HTR-8/SVneo (cell line): ENCODE results near the gene PTPN14.
A peak's percentile ranks its signal among the peaks of the same experiment; 100 is the strongest.

Experiments
- DNase-seq: peaks from one replicate; pipeline ENCODE4 v3.0.0; 2011; ENCODE audit warnings: low spot score, mixed read lengths; ENCODE audit not compliant: insufficient read length
- FAIRE-seq: peaks from 2 replicates; lab custom pipeline; 2011; peaks lifted over from hg19 to GRCh38; lab: Jason Lieb, UNC

The PTPN14 gene

GRCh38 chr1:214462882-214463281 is 88.5 kb downstream of the PTPN14 start:
- no peak for DNase-seq

DNA sequence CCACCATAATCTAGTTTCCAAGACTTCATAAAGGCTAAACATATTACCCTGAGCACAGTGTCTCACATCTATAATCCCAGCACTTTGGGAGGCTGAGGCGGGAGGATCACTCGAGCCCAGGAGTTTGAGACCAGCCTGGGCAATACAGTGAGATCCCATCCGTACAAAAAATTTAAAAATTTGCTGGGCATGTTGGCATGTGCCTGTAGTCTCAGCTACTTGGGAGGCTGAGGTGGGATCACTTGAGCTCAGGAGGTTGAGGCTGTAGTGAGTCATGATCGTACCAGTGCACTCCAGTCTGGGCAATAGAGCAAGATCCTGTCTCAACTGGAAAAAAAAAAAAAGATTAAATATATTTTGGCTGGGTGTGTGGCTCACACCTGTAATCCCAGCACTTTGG is 90.1 kb downstream of the PTPN14 start:
- no peak for FAIRE-seq

More at GRCh38 chr1:214462882-214463281, 88.5 kb downstream of the PTPN14 start:
- FAIRE-seq, result no peak

DNA sequence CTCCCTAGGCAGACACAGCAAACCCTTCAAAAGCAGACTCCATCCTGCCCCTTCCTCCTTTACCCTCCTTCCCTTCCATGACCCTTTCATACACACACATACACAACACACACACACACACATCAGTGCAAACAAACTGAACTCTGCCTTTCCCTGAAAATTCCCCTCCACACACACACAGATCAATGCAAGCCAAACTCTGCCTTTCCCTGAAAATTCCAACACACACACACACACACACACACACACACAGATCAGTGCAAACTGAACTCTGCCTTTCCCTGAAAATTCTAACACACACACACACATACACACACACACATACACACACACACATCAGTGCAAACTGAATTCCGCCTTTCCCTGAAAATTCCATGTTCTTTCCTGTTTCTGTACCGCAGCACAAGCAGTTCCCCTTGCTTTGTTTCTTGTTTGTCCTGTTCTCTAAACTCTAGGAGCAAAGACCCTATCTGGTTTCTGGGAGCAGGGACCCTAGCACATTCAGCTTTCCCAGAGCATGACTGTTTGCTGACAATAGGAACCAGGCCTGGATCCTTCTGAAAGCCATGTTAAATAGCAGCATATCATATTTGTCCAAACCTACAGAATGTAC is 91.0 kb downstream of the PTPN14 start:
- no peak for FAIRE-seq
- DNase-seq, result no peak

More for the DNA sequence above, 90.1 kb downstream of the PTPN14 start:
- no peak for DNase-seq

- FAIRE-seq (no peak), DNase-seq (no peak)
Observed at GRCh38 chr1:214459895-214460294, 91.5 kb downstream of the PTPN14 start.

GRCh38 chr1:214458541-214458940 is 92.9 kb downstream of the PTPN14 start:
- FAIRE-seq, result no peak
- DNase-seq, result no peak

GRCh38 chr1:214455971-214456867 is 95.2 kb downstream of the PTPN14 start:
- DNase-seq (no peak), FAIRE-seq (no peak)

DNA sequence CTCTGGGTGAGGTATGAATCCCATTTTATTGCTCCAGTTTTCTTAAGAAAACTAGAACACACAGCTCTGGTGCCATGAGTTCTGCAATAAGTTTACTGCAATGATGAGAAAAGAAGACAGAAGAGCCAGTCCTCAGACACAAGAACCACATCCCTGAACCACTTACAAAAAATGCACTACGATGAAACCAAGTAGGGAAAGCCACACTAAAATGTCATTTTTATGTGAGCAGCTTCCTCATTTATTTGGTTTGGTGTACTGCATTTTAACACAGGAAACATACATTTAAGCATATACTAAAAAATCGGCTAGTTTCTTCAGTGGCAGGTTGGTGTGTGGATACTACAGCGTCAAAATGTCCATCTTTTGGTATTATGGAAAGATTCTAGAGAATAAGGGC is 95.9 kb downstream of the PTPN14 start:
- FAIRE-seq (no peak), DNase-seq (no peak)

DNA sequence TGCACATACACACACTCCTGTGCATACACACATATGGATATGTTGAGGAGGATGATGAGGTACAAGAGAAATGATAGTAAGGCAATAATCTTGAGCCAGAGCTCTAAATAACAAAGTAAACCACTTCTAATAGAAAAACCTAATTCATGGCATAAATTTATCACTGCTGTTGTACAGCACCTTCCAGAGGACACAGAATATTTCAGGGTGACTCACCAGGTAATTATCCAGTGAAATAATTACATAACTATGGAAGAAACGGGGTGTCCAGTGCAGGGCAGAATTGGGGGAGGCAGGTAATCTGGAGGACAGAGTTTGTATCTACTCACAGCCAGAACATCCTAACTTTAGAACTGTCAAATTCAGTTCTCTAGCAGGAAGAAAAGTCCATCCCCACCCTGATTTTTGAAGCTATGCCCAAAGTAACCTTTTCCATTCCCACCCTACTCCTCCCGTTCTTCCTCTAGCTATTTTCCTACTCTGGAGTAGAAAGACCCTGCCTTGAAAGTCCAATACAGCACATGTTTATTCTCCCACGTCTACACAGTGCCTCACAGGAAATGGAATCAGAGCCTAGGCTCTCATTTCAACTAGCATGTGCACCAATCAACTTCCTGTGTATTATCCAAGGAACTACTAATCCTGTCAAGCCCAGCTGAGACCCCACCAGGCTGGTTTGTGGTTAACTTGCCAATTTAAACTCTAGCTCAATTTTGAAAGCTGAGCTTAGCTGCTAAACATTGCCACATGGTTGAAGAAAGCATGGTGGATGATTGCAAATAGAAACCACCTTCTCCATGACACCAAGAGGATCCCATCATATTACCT is 96.6 kb downstream of the PTPN14 start:
- DNase-seq (peak; percentile 71), FAIRE-seq (peak; percentile 86)

- FAIRE-seq, result peak; percentile 44
Observed at GRCh38 chr1:214453109-214453722, 98.2 kb downstream of the PTPN14 start.

DNA sequence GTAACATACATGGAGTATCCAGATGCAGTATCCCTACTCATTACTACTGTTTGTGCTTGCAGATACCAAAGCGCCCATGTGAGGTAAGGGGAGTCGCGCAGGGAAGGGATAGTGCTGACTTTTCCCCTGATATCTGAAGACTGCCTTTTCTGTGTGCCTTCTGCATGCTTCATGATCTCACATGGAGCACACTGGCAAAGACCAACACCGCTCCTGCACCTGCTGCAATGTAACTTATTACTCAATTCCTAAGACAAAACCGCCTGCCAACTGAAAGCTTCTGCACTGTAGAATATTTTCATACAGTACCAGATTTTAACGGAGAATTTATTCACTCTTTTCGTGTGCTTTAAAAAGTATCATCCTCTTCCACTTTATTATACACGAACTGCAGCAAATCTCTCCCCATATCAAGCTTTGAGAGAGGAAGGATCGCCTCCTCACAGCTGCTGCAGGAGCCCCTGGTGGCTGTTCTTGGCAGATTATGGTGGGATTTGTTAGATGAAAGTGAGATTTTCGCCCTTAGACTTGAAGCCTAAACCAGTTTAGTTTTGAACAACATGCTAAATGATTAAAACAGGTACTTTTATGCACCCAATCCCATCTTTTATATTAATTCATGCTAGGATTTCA is 99.1 kb downstream of the PTPN14 start:
- no peak for DNase-seq
- FAIRE-seq, result no peak

More at GRCh38 chr1:214453109-214453722, 98.2 kb downstream of the PTPN14 start:
- DNase-seq, result no peak

GRCh38 chr1:214451596-214451995 is 99.8 kb downstream of the PTPN14 start:
- FAIRE-seq (no peak), DNase-seq (no peak)

GRCh38 chr1:214449371-214449770 is 102.0 kb downstream of the PTPN14 start:
- no peak for DNase-seq
- FAIRE-seq, result no peak

GRCh38 chr1:214448536-214448935 is 102.9 kb downstream of the PTPN14 start:
- no peak for FAIRE-seq
- no peak for DNase-seq

- no peak for FAIRE-seq
Observed at GRCh38 chr1:214447557-214447871, 103.9 kb downstream of the PTPN14 start.

DNA sequence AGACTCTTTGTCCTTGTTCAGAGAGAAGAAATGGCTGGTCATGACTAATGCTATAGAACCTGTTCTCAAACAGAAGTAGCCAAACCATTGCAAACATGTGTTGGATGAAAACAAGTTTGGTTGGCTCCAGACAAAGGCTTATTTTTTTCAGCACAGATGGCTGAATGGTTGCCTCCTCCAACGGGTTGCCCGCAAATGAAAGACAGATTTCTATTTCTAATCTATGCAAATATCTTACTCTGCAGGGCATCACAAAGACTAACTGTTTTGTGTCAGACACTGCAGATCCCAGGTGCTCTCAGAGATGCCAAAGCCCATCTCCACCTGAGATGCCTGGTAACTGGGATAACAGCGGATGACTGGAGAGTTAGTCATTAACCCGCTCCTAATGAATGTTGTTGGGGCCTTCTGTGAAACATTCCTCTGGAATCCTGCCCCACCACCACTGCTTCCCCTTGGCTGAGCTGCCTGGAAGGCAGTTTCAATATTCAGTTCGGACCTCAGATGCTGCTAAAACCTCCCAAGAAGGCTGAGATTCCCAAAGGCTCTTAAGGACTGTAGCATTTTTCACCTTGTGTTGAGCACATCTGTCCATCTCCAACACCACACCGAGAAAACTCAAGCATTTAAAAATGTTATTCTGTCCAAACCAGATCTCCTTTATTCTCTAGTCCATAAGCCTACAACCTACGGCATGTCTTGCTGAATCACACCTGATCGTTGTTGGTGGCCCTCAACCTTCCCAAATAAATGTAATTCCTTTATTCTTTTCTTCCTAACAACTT is 104.4 kb downstream of the PTPN14 start:
- DNase-seq (peak; percentile 77), FAIRE-seq (peak; percentile 59)

More at GRCh38 chr1:214447557-214447871, 103.9 kb downstream of the PTPN14 start:
- DNase-seq, result no peak

DNA sequence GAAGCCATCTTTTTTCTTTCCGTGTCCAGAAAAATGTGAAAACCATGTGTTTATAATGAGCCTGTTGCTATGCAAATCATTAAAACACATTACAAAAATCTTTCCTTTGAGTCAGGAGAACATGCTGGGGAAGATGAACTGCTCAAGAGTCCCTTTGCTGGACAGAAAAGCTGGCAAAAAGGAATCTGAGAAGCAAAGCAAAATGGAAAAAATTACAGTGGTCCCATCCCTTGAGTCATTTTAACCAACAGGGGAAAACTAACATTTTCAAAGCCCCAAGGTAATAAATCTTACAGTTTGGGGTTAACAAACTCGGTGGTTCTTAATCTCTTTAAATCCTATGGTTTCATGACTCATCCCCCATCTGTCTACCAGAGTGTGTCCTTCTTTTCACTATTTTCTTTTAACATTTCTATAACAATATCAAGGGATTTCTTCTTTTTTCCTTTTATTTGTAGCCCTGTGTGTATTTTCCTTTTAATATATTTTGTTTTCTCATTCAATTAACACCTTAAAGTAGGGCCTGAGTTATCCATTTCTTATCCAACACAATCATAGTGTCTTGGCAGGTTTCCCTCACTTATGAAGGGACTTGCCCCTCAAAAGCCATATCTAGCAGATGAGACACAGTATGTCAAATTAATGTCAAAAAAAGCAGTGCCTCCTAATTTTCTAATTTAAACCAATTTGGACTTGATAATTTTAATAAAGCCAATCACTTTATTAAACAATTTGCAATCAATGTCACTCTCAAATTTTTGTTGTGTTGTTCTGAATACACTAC is 105.4 kb downstream of the PTPN14 start:
- DNase-seq (peak; percentile 74), FAIRE-seq (no peak)

- FAIRE-seq (peak; percentile 70), DNase-seq (no peak)
Observed at GRCh38 chr1:214445199-214445598, 106.2 kb downstream of the PTPN14 start.

- no peak for DNase-seq
- no peak for FAIRE-seq
Observed at GRCh38 chr1:214444182-214444939, 107.0 kb downstream of the PTPN14 start.
